Daoy (cell line): ENCODE measurements around the gene OR5B12. TPM values are rescaled to one million over a fixed set of nuclear protein-coding genes. Genes with fewer than 3 reads are reported as not detected.
"Not testable (repeated sequence)": the region's sequence is repeated elsewhere in the genome, so short reads cannot be mapped to it uniquely, and the experiment has no call there.

ENCODE experiments used
- DNase-seq: peaks from one replicate; pipeline ENCODE4 v3.0.0-alpha.2; 2015; ENCODE audit warnings: low read depth
- total RNA-seq: library from RNA; depleted of rRNA; stranded (reverse); fragments of >200 nt; shearing (Covaris generic); gene quantifications from 2 replicates; pipeline ENCODE4 v1.2.3, GENCODE V29; 2014; rRNA removed

The OR5B12 gene
- total RNA-seq: not detected in 2 replicates

DNA sequence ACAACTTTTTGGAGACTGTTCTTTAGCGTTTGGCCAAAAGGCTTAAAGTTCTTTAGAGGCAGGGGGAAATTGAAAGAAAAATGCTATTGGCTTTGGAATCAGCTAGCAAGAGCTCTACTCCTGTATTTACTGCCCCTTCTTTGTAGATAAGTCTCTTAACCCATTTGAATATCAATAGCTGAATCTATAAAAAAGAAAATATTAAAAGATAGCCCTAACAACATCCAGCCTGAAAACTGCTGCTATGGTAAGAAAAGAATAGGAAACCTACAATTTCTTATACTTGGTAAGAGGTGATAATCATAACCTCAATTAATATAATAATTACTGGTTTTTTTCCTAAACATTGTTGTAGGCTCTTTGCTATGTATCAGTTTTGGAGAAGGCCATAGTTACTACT is at the start of gene OR5B12:
Gene OR5B12, minus strand, starts transcription at position 101 of the 400 bp plus-strand sequence. CDS start 2,085 bp downstream, outside the sequence.
- DNase-seq: no peak

DNA sequence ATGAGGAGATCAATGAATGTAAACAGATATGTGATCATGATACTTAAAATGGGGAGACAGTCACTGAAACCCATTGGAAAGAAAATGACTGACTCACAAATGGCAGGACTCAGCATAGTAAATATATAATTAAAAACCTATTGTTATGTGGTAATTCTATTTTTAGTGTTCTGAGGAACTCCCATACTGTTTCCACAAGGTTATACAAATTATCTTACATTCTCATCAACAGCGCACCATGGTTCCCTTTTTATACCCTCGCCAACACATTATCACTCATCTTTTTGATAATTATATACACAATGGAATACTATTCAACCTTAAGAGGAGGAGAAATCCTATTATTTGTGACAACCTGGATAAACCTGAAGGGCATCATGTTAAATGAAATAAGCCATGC is 48.8 kb upstream of the OR5B12 start:
- DNase-seq: no peak

DNA sequence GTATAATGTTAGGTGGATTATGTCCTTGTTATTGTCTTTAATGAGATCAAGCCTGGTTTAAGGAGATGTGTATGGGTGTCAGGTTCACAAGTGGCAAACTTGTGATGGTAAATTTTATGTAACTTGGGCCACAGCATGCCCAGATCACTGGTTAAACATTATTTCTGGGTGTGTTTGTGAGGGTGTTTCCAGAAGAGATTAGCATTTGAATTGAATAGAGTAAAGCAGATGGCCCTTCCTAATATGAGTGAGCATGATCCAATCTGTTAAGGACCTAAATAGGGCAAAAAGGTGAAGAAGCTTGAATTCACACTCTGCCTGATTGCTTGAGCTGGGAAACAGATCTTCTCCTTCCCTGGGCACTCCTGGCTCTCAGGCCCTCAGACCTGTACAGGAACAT is 45.1 kb upstream of the OR5B12 start:
- DNase-seq: no peak

DNA sequence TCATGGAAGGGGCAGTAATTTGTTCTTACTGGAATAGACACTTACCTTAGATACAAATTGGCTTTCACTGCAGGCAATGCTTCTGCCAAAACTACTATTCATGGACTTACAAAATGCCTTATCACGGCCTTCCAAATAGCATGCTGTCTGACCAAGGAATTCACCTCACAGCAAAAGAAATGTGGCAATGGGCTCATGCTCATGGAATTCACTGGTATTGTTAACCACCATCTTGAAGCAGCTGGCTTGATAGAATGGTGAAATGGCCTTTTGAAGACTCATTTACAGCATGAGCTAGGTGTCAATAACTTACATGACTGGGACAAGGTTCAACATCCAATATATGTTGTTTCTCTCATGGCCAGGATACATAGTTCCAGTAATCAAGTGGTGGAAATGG is 43.9 kb upstream of the OR5B12 start:
- no peak for DNase-seq

DNA sequence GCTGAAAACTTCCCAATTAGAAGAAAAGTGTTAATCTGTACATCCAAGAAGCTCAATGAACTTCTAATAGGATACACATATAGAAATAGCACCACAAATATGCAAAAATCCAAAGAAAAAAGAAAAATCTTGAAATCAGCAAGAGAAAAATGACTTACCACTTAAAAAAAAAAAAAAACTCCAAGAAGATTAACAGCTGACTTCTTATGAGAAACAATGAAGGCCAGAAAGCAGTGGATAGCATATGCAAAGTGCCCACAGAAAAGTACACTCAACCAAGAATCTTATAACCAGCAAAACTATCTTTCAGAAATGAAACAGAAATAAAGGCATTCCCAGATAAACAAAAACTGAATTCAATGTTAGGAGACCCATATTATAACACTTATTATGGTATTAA is 29.9 kb upstream of the OR5B12 start:
- DNase-seq: no peak

DNA sequence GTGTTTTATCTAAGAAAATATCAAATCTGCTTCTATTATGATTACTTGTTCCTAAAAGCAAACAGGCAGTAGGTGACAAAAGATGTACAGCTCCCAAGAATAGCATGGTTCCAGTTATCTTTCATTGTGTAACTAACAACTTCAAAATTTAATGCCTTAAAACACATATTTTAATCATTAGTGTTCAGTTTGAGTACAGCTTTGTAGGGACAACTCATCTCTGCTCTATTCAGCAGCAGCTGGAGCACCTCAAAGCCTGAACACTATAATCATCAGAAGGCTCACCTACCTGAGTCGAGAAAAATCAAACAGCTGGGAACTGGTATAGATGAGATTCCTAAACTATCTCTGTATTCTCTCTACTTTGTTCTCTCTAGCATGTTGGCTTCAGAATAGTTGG is 24.3 kb upstream of the OR5B12 start:
- no peak for DNase-seq

DNA sequence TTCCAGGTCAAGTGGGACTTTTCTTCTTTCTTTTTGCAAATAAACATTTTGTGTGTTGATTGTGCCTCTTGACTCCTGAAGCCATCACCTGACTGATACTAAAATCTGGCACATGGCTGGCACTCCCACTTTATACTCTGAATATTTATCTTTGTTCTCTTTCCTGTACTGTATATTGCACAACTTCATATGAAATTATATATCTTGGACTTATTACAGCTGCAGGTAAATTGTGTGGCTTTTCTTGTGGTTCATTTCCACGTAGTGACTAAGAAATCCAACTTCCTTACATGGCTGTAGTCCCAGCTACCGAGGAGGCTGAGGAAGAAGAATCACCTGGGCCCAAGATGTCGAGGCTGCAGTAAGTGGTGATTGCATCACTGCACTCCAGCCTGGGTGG is 23.7 kb upstream of the OR5B12 start:
- DNase-seq: no peak

DNA sequence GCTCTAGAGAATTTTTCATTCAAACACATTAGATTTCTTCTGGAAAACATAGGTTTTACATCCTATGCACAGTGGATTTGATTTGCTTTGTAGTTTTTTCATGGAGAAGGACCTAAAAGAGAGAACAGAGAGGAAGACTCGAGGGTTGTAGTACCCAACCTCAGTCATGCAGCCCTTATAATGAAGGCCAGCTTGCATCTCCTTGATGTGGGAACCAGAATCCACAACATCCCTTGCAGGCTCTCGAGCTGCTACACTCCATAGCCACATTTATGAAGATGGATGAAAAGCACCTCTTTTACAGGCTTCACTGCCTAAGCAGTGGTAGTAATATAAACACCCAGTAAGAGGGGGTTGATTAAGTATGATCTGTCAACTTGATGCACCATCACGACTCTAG is 9.5 kb upstream of the OR5B12 start:
- no peak for DNase-seq

DNA sequence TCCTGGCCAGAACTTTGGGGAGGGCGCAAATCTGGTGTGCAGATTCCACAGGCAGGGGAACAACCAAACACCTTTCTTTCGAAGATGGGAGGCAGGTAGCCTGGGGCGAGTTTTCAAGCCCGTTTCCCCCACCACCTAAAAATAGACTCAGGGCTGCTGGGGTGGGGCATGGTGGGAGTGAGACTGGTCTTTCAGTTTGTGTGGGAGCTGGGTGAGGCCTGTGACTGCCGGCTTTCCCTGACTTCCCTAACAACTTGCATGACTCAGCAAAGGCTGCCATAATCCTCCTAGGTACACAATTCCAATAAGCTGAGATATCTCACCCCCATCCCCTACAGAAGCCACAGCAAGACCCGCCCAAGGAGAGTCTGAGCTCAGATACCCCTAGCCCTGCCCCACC is 4.3 kb upstream of the OR5B12 start:
- DNase-seq: no peak

DNA sequence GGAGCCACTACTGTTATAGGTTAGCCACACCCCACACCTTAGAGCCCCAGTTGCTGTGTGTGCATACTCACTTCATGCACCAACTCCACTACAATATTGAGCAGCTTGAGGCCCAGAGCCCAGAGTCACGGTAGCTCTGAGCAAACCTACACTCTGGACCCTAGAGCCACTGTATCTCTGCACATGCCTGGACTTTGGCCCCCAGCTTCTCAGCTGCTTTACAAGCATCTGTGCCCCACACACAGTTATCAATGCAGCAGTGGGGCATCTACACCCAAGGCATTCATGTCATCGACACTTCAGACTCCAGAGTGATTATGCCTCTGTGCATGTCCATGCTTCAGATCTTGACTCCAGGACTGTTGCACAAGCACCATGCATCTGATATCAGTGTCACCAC is 2.3 kb upstream of the OR5B12 start:
- DNase-seq: no peak

DNA sequence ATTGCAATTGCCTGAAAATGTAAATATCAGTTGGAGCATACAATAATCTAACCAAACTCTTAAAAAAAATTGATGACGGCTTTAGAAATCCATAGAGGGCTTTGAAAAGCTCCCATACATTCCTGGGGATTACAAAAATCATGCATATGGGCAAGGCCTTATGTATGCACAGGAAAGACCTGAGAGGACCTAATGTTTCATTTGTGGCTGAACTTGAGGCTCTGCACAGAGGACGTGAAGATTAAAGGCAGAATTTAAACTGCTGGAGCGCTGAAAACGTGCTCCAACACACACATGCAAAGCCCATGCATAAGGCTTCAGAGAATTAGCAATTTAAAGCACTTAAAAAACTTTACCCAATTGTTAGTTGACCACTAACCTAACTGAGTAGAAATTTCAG is 3.5 kb downstream of the OR5B12 start:
- no peak for DNase-seq

DNA sequence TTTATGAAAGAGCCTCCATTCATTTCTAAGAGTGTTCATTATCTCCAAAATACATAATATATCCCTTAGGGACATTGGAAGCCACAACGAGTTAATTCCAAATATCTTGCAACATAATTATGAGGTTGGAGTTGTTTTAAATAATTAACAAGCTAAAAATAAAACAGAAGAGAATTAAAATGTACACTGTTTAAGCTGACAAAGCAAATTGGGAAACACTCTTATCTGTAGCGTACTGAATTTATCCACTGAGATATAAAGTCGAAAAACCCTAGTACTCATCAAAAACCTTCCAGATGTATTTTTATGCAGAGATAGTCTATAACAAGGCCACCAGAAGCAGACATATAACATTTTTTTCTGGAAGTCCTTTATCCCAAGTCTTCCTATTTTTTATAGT is 7.8 kb downstream of the OR5B12 start:
- no peak for DNase-seq

DNA sequence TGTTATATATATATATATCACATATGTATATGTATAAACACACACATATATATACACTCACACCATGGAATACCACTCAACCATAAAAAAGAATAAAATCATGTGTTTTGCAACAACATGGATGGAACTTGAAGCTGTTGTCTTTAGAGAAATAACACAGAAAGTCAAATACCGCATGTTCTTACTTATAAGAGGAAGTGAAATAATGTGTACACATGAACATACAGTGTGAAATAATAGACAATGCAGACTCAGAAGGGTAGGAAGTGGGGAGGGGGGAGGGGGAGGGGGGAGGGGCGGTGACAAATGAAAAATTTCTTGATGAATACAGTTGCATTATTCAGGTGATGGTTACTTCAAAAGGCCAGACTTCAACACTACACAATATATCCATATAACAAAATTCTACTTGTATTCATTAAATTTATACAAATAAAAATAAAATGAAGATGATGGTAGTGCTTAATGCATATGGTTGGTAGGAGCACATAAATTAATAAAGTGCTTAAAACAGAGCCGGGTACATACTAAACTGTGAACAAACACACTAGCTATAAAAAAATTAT is 8.3 kb downstream of the OR5B12 start:
- no peak for DNase-seq

DNA sequence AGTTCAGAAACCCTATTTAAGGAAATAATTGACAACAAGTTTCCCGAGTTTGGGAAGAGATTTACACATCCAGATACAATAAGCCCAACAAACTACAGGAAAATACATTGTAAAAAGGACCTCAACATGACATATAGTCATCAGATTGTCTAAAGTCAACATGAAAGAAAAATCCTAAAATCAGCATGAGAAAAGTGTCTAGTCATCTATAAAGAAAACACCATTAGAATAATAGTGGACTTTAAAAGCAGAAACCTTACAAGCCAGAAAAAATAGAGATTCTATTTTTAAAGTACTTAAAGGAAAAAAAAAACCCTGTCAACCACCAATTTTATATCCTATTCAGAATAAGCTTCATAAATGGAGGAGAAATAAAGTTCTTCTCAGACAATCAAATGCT is 12.8 kb downstream of the OR5B12 start:
- DNase-seq: no peak

DNA sequence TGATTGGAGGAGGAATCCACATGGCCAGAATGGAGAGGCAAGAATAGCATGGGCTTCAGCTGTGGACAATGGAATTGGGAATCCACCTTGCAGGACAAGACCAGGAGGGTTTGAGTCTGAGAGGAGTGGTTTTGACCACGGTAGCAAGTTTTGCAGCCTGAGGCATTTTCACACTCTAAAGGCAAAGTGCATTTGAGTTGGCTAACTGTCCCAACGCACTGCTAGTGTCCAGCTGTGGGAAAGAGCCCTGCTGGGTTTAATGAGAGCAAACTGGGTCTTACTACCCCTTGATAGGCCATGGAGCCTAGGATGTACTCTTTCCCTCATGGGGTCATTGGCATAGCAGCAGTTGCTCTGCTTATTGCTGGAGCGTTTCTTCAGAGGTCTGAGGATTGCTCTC is 14.0 kb downstream of the OR5B12 start, which contains the start of gene OR5B2:
Gene OR5B2, minus strand, starts transcription at position 101 of the 400 bp plus-strand sequence. CDS start 4,860 bp downstream, outside the sequence.
- no peak for DNase-seq

DNA sequence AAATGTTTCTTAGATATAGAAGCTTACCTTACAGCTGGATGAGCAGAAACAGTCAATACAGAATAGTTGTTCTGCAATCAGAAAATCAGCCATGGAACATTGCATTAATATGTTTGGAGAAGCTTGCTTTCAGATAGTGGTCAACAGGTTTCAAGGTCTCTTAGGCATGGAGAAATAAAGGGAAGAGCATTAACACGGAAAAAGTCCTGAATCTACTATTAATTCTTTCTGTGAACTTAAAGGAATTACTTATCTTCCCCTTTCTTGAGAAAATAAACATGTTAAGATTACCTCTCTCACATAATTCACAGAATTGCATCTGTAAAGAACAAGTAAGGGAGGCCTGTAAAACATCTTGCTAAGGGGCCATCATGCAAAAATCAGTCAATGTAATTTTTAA is 35.3 kb downstream of the OR5B12 start, which contains the start of gene OR5B3:
Gene OR5B3, minus strand, starts transcription at position 101 of the 400 bp plus-strand sequence. CDS start 3,465 bp downstream, outside the sequence.
- DNase-seq: no peak

DNA sequence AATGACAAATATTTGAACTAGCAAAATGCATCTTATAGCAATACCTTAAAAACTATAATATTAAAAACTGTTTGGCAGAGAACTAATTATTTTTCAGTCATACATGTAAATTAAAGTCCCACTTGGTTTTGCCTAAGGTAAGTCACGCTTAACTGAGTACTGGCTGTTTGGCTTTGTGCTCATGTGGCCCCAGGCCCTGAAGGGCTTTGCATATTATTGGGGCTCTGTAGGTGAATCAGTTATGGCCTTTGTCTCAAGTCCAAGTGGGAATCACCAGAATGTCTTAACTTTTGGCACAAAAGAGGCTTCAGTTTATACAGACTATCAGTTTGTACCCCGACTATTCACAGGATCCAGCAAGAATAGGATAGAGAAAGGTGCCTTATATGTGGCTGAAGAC is 42.4 kb downstream of the OR5B12 start:
- DNase-seq: not testable (repeated sequence)

DNA sequence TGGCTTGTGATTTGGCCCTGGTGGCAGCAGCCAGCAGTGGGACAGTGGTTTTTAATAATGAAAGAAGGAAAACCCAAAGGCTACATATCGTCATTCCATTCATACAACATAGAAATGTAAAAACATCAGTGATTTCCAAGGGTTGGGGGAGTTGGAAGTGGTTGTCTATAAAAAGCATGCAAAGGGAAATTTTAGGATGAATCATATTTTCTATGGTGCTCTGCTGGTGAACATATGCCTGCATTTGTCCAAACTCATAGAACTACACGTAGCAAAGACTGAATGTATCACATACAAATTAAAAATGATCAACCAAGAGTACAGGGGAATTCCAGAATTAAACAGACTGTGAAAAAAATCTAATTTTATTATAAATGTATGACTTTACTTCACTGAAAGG is 46.5 kb downstream of the OR5B12 start:
- no peak for DNase-seq

DNA sequence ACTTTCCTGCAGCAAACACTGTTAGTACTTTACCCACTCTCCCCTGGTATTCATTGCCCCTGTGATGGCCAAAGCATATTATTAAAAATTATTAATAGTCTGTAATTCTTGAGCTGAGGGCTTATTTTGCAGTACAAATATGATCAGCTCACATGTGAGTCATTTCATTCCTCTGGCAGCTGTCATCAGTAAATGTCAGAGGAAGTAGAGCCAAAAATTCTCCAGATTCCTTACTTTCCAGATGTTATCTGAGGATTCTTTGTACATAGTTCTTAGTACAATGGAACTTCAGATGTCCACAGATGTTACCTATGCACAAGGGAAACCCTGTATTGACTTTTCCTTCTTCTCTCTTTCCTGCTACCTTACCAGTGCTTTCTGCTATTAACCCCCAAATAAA is 47.8 kb downstream of the OR5B12 start:
- no peak for DNase-seq

DNA sequence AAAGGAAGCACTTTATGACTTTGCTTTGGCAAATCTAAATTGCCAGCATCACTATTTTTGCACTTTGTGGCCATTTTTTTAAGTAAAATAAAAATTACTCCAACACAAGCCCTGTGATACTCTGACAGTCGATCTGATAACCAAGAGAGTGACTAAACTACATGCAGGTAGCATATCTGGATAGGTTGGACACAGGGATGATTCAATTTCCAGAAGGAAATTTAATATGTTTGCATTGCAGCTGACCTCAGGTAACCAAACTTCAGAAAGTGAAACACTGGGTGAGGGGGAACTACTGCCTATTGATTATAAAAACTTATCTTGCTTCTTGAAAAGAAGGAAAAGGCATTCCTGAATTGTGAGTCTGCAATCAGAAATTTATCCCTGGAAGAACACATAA is 49.3 kb downstream of the OR5B12 start:
- no peak for DNase-seq

DNA sequence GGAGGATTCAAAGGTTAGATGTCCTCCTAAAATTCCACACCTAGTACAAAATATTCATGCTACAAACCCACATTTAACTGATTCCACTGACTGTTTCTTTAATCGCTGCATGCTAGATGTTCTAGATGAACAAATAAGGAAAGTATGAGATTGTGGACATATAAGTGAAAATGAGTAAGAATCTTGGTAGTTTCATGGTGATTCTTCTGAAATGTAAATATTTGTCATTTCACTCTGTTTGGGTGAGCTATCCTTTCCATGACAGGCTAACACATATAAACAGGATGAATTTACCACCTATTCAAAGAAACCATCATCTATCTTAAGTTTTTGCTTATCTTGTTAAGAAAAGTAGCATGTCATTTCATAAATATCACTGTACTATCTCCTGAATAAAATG is 50.2 kb downstream of the OR5B12 start:
- DNase-seq: no peak

DNA sequence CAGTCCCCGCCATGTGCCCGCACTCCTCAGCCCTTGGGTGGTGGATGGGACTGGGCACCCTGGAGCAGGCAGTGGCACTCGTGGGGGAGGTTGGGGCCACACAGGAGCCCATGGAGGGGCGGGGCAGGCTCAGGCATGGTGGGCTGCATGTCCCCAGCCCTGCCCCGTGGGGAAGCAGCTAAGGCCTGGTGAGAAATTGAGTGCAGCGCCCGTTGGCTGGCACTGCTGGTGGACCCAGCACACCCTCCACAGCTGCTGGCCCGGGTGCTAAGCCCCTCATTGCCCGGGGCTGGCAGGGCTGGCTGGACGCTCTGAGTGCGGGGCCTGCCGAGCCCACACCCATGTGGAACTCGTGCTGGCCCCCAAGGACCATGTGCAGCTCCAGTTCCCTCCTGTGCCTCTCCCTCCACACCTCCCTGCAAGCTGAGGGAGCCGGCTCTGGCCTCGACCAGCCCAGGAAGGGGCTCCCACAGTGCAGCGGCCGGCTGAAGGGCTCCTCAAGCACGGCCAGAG is 51.4 kb downstream of the OR5B12 start:
- DNase-seq: no peak
